Activated CD8-positive, alpha-beta memory T cell treated with anti-CD3 and anti-CD28 coated beads for 36 hours (primary cell): ENCODE data around the gene ZG16B. TPM values are rescaled to one million over a fixed set of nuclear protein-coding genes. Genes with fewer than 3 reads are reported as not detected.

Experiments used
- CTCF ChIA-PET: fragments of 350-600 bp; sonication (Branson Sonifier 250); formaldehyde crosslinking; loops from one replicate; lab custom pipeline; 2021; ENCODE audit warnings: antibody characterized with exemption; lab: Charles Lee
- POLR2A ChIA-PET: fragments of 350-600 bp; sonication (Branson Sonifier 250); formaldehyde crosslinking; loops from one replicate; lab custom pipeline; 2021; ENCODE audit warnings: antibody characterized with exemption; lab: Charles Lee
- total RNA-seq, 2 experiments: library from RNA; stranded (reverse); gene quantifications; one replicate each; pipeline ENCODE4 v1.2.3, GENCODE V29; 2021

ZG16B gene
- total RNA-seq, 2 experiments from 2014 or later: 0.63 to 0.71 TPM

GRCh38 chr16:2855536-2855935, 25.4 kb downstream of the ZG16B start:
- CTCF ChIA-PET: interaction anchor here (1.2 kb wide), 1 partner anchor 71 kb away, joined by 3 read pairs; no protein-coding TSS in a partner anchor
- POLR2A ChIA-PET: no interaction called here

- CTCF ChIA-PET: interaction anchor here (0.7 to 0.9 kb wide), 3 partner anchors 12 to 517 kb away, joined by 3 to 4 read pairs (median 3); no protein-coding TSS in a partner anchor
- POLR2A ChIA-PET: interaction anchor here (0.8 kb wide), 1 partner anchor 12 kb away, joined by 6 read pairs; no protein-coding TSS in a partner anchor
These were observed 26.1 kb downstream of the ZG16B start for GRCh38 chr16:2856061-2856670.

DNA sequence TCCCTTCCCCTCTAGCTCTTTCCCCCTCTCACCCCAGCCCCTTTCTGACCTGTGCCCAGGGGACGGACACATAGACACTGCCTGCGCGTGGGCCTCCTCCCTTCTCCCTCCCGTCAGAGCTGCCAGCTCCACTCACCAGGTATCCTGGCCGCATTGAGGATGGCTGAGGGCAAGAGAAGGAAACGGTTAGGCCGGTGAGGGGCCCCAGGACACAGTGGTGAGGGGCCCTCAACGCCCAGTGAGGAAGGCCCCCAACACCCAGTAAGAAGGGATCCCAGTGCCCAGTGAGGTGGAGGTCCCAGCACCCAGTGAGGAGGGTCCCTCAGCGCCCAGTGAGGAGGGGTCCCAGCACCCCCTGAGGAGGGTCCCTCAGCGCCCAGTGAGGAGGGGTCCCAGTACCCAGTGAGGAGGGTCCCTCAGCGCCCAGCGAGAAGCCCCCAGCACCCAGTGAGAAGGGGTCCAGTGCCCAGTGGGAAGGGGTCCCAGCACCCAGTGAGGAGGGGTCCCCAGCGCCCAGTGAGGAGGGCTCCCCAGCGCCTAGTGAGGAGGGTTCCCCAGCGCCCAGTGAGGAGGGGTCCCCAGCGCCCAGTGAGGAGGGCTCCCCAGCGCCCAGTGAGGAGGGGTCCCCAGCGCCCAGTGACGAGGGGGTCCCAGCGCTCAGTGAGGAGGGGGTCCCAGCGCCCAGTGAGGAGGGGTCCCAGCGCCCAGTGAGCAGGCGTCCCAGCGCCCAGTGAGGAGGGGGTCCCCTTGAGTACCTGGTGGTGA, 26.8 kb downstream of the ZG16B start:
- ChIA-PET CTCF (interaction anchor here (0.7 to 0.9 kb wide), 3 partner anchors 11 to 518 kb away, joined by 3 to 4 read pairs (median 3); no protein-coding TSS in a partner anchor), POLR2A (interaction anchor here (0.8 kb wide), 1 partner anchor 11 kb away, joined by 6 read pairs; no protein-coding TSS in a partner anchor)

DNA sequence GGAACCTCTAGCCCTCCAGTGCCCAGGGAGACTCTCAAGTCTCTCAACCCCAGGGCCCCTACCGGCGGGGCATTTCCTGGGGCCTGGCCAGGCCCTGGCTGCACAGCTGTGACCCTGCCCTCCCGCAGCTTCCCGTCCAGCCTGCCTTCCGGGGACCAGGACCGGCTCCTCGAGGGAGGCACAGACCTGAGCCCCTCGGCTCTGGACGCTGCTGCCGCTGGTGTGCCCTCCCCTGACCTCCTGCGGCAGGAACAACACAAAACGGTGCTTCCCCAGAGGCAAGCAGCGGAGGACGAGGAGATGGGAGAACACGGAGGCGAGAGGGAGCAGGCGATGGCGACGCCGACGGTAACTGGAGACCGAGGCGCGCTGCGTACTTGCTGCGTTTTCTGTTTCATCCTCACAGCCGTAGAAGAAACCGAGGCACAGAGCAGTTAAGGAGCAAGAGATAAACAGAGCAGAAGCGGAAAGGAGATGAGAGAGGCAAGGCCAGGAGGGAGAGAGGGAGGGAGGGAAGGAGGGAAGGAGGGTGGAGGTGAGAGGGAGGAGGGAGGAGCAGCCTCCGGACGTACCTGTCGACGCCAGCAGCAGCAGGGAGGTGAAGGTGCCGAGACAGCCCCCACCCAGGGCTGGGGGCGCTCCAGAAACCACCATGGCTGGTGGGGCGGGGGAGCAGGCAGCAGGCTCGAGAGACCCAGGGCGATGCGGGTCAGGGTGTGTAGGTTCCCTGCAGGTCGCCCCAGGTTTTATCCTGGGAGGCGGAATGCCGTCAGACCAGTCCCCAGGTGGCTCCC, 27.5 kb downstream of the ZG16B start, which contains the start of gene PRSS22:
TSS of gene PRSS22 (minus strand) at position 720 of the 794 bp plus-strand sequence. CDS start at position 654, 66 bp downstream.
- POLR2A ChIA-PET: no interaction called here
- CTCF ChIA-PET: no interaction called here

DNA sequence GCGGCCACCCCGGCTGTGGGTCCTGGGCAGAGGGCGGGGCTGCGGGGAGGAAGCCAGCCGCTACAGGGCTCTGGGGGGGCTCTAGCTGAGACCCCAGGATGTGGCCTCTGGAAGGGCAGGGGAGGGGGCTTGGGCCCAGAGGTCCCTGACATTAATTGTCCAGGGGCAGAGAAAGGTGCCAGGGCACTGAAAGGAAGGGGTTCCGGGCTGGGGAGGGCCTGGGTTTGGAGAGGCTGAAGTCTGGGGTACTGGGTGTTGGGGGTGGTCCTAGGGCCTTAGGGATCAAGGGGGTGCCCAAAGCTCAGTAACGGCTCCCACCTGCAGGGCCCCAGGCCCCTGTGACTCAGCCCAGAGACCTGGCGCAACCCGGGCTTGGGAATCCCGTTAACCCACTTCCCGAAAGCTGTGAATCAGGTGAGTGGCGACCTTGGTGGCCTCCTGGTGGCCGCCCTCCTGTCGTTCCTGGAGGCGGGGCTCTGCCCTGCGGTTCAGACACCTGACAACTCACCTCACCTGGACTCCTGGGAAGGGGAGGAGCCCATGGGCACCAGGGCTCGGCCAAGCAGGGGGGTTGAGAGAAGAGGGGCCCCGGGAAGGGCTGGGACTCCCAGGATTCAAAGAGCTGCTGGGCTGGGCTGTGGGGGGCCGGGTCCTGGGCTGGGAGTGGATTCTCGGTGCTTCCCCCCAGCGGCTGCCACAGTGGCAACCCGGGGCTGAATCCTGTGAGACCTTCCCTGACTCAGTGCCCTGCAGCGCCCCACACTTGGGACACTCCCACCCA, 28.3 kb downstream of the ZG16B start:
- ChIA-PET CTCF (interaction anchor here (0.6 to 1.2 kb wide), 3 partner anchors 10 to 20 kb away, joined by 3 to 4 read pairs (median 3); no protein-coding TSS in a partner anchor), POLR2A (no interaction called here)

- CTCF ChIA-PET: interaction anchor here (1.2 kb wide), 1 partner anchor 18 kb away, joined by 3 read pairs; no protein-coding TSS in a partner anchor
- POLR2A ChIA-PET: no interaction called here
These were observed 29.7 kb downstream of the ZG16B start for GRCh38 chr16:2859686-2860265.

DNA sequence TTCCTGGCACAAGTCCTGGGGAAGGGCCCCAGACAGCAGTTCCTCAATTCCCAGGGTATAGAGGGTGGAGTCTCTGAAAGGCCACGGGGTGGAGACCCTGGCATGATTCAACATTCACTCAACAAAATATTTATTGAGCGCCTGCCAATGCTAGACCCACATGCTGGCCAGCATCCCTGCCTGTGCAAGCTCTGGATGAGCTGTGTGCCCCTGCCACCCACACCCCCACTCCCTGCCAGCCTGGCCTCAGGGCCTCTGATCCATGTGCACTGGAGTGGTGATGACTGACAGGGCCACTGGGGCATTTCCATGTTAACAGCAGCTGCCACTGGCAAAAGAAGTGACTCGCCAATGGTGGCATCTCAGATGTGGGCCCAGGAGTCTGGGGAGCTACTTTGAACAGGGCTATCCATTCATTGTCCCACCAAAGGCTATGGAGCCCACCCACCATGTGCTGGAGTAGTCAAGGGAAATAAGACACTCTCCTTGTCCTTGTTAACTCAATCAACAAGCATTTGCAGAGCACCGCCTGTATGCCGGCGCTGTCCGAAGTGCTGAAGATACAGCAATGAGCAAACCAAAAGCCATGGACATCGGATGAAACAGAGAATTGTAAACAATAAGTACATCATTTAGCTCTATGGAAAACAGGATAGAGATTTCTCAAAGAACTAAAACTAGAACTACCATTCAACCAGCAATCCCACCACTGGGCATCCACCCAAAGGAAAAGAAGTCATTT, 30.9 kb downstream of the ZG16B start:
- ChIA-PET CTCF (interaction anchor here (0.8 kb wide), 1 partner anchor 19 kb away, joined by 4 read pairs; no protein-coding TSS in a partner anchor), POLR2A (no interaction called here)

GRCh38 chr16:2865651-2866050, 35.5 kb downstream of the ZG16B start:
- CTCF ChIA-PET: interaction anchor here (1.6 kb wide), 1 partner anchor 27 kb away, joined by 5 read pairs; no protein-coding TSS in a partner anchor
- POLR2A ChIA-PET: no interaction called here

GRCh38 chr16:2866431-2866830, 36.3 kb downstream of the ZG16B start:
- POLR2A ChIA-PET: no interaction called here
- CTCF ChIA-PET: interaction anchor here (1.6 kb wide), 1 partner anchor 28 kb away, joined by 5 read pairs; no protein-coding TSS in a partner anchor

- POLR2A ChIA-PET: interaction anchor here (0.5 to 1.2 kb wide), 5 partner anchors 15 to 117 kb away, joined by 3 to 9 read pairs (median 5); partner anchors contain the start of genes ELOB and FLYWCH2
These were observed 37.5 kb downstream of the ZG16B start for GRCh38 chr16:2867661-2867986.

GRCh38 chr16:2867987-2868789, 38.1 kb downstream of the ZG16B start:
- CTCF ChIA-PET: interaction anchor here (0.7 to 1.8 kb wide), 28 partner anchors 9 to 336 kb away, joined by 3 to 19 read pairs (median 4); partner anchors contain the start of genes FLYWCH1, FLYWCH2, PRSS41 and SRRM2
- POLR2A ChIA-PET: interaction anchor here (0.5 to 1.4 kb wide), 9 partner anchors 12 to 186 kb away, joined by 3 to 9 read pairs (median 4); partner anchors contain the start of genes ELOB, FLYWCH2 and KCTD5

More at GRCh38 chr16:2867661-2867986, 37.5 kb downstream of the ZG16B start:
- CTCF ChIA-PET: interaction anchor here (0.7 to 1.8 kb wide), 22 partner anchors 11 to 335 kb away, joined by 3 to 19 read pairs (median 4); partner anchors contain the start of genes FLYWCH2, PRSS41 and SRRM2

GRCh38 chr16:2871926-2872325, 41.8 kb downstream of the ZG16B start:
- POLR2A ChIA-PET: no interaction called here
- CTCF ChIA-PET: interaction anchor here (1.7 to 2.7 kb wide), 2 partner anchors 11 to 48 kb away, joined by 6 to 22 read pairs; partner anchors contain the start of gene FLYWCH2

DNA sequence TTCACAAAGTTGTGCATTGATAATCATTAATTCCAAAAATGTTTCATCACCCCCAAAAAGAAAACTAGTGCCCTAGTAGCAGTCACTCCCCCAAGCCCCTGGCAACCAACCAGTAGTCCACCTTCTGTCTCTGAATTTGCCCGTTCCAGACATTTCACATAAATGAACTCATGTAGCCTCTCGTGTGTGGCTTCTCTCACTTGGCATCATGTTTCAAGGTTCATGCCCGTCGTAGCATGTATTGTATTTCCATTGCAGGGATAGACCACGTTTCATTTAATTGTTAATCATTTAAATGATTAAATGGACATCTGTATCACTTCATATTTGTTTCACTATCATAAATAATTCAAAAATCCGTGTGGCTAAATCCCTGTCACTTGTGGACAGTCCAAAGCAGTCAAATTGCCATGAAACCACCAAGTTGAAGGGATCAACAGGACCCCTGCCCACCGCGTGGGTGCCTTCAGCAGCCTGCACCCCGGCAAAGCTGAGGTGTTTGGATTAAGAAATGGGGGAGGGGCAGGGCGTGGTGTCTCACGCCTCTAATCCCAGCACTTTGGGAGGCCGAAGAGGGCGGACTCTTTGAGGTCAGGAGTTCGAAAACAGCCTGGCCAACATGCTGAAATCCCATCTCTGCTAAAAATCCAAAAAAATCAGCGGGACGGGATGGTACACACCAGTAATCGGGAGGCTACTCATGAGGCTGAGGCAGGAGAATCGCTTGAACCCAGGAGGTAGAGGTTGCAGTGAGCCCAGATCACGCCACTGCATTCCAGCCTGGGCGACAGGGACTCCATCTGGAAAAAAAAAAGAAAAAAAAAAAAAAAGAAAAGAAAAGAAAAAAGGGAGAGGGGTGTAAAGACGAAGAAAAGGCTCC, 44.2 kb downstream of the ZG16B start:
- ChIA-PET POLR2A (interaction anchor here (0.6 to 1.0 kb wide), 3 partner anchors 53 to 1142 kb away, joined by 3 to 5 read pairs (median 3); no protein-coding TSS in a partner anchor), CTCF (interaction anchor here (0.6 to 2.7 kb wide), 10 partner anchors 10 to 155 kb away, joined by 3 to 22 read pairs (median 4); no protein-coding TSS in a partner anchor)

DNA sequence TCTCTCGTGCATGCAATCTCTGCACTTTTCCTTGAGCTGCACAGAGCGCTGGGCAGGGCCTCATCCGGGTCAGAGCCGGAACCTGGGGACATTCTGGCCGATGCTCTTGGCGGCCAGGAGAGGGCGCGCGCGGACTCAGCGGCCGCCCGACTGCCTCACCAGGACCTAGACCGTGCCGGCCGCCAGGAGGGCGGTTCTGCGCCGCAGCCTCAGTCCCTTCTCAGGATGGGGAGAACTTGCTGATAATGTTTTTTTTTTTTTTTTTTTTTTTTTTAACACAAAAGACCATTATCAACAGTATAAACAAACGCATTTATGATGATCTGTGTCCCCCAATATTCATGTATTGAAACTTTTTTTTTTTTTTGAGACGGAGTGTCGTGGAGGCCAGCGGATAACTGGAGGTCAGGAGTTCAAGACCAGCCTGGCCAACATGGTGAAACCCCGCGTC, 44.8 kb downstream of the ZG16B start:
- ChIA-PET POLR2A (interaction anchor here (0.6 to 1.0 kb wide), 3 partner anchors 52 to 1141 kb away, joined by 3 to 5 read pairs (median 3); no protein-coding TSS in a partner anchor), CTCF (interaction anchor here (0.6 to 1.4 kb wide), 9 partner anchors 11 to 156 kb away, joined by 3 to 6 read pairs (median 4); no protein-coding TSS in a partner anchor)
